Stimulated activated CD8-positive, alpha-beta memory T cell treated with anti-CD3 and anti-CD28 coated beads, Interleukin-12 subunit alpha, Interleukin-12 subunit beta, amount 100 ng/mL, for 24 hours (primary cell): ENCODE results near the gene CASKIN1.
"Not testable (repeated sequence)": the region's sequence is repeated elsewhere in the genome, so short reads cannot be mapped to it uniquely, and the experiment has no call there.

Experiments used
- DNase-seq: peaks from one replicate; pipeline ENCODE4 v3.0.0-alpha.2; 2020; ENCODE audit errors: extremely low read depth

CASKIN1 gene

GRCh38 chr16:2133797-2134196 lies 62.6 kb downstream of the CASKIN1 start:
- not testable (repeated sequence) for DNase-seq

- DNase-seq = not testable (repeated sequence)
Measured at GRCh38 chr16:2129890-2130447, 66.4 kb downstream of the CASKIN1 start.

GRCh38 chr16:2129251-2129650 lies 67.2 kb downstream of the CASKIN1 start:
- not testable (repeated sequence) for DNase-seq

- DNase-seq = not testable (repeated sequence)
Measured at GRCh38 chr16:2127630-2128280, 68.7 kb downstream of the CASKIN1 start.
